Esophagus muscularis mucosa (tissue), 4 donors: ENCODE measurements around the gene SNCA. TPM values are rescaled to one million over a fixed set of nuclear protein-coding genes. Genes with fewer than 3 reads are reported as not detected.

ENCODE experiments used
- DNase-seq: peaks from one replicate; pipeline ENCODE4 v3.0.0-alpha.2; 2017; ENCODE audit errors: extremely low spot score
- H3K27ac ChIP-seq, 4 donors: fragments of 200-600 bp; sonication (generic); replicated peaks in 1 of 4; 1 replicate in 3 of 4; 2 replicates in 1 of 4; pipeline ENCODE4 v1.5.1; 2016 to 2019; ENCODE audit warnings: mild to moderate bottlenecking in 1 of 4
- H3K27me3 ChIP-seq, 4 donors: fragments of 200-600 bp; sonication (generic); one replicate each; pipeline versions ENCODE4 v1.5.1 to v1.6.0; 2016 to 2019
- H3K36me3 ChIP-seq, 4 donors: fragments of 200-600 bp; sonication (generic); one replicate each; pipeline ENCODE4 v1.5.1; 2016 to 2019
- H3K4me1 ChIP-seq, 4 donors: fragments of 200-600 bp; sonication (generic); one replicate each; pipeline ENCODE4 v1.5.1; 2016 to 2019
- H3K4me3 ChIP-seq, 4 donors: fragments of 200-600 bp; sonication (generic); 1 replicate in 2 of 4; 2 replicates in 2 of 4; pipeline ENCODE4 v1.5.1; 2016 to 2019; ENCODE audit warnings: mild to moderate bottlenecking in 4 of 4, moderate library complexity in 1 of 4
- H3K9me3 ChIP-seq, 4 donors: fragments of 200-600 bp; sonication (generic); 1 replicate in 3 of 4; 2 replicates in 1 of 4; pipeline ENCODE4 v1.5.1; 2016 to 2019
- EP300 ChIP-seq: sonication (generic); formaldehyde crosslinking; IDR thresholded peaks from one replicate; pipeline ENCODE4 v1.6.1; 2017; ENCODE audit warnings: antibody characterized with exemption
- POLR2A ChIP-seq: fragments of 450-650 bp; IDR thresholded peaks from one replicate; pipeline ENCODE4 v1.6.1; 2017; ENCODE audit warnings: antibody characterized with exemption, moderate library complexity, mild to moderate bottlenecking, low read depth
- POLR2AphosphoS5 ChIP-seq, 2 donors: sonication (generic); formaldehyde crosslinking; IDR thresholded peaks; one replicate each; pipeline ENCODE4 v1.6.1; 2017; ENCODE audit warnings: antibody characterized with exemption in 2 of 2
- WGBS: methylation state at CpG from one replicate; pipeline ENCODE4 v1.1.5; 2018; 5-methylcytosine and 5-hydroxymethylcytosine counted together
- intact Hi-C: fragments of 100-400 bp; cut with DNase I; formaldehyde crosslinking; loops from one replicate; pipeline ENCODE4 v1.15.1; 2023
- total RNA-seq, 4 donors: library from RNA; depleted of rRNA; stranded (reverse); fragments of >200 nt; gene quantifications; one replicate each; pipeline versions ENCODE4 v1.1.0 to v1.2.1, GENCODE V29; 2016
- TF ChIP-seq, protein P1 (sequence below), 3 experiments: fragments of 200-600 bp in 2 of 3; fragments of 450-650 bp in 1 of 3; sonication (generic) in 2 of 3; IDR thresholded peaks; one replicate each; pipeline ENCODE4 v1.5.1; 2017 to 2019; ENCODE audit warnings: antibody characterized with exemption in 3 of 3, mild to moderate bottlenecking in 2 of 3, moderate library complexity in 1 of 3

Gene SNCA
- total RNA-seq, 4 donors from 2014 or later, result 12.9 to 19.7 (median 17.6) TPM

GRCh38 chr4:89765966-89766365, 71.0 kb downstream of the SNCA start:
- no peak for DNase-seq
- intact Hi-C loops, result no loop called here
- Histone ChIP-seq H3K4me1 (peaks cover 12 to 20% (median 15%) of the 10 kb centered on the region in 4 donors), H3K27ac (peak overlapping the region; percentile 22 to 49 (median 44)), H3K27me3 (no peaks in the 10 kb centered on the region), H3K36me3 (no peaks in the 10 kb centered on the region), H3K9me3 (no peaks in the 10 kb centered on the region), H3K4me3 (no peak overlapping the region)
- WGBS, result 25% methylated on average over 2 of the region's 2 CpGs
- TF ChIP-seq EP300, result no peak
- TF ChIP-seq, protein P1, sequence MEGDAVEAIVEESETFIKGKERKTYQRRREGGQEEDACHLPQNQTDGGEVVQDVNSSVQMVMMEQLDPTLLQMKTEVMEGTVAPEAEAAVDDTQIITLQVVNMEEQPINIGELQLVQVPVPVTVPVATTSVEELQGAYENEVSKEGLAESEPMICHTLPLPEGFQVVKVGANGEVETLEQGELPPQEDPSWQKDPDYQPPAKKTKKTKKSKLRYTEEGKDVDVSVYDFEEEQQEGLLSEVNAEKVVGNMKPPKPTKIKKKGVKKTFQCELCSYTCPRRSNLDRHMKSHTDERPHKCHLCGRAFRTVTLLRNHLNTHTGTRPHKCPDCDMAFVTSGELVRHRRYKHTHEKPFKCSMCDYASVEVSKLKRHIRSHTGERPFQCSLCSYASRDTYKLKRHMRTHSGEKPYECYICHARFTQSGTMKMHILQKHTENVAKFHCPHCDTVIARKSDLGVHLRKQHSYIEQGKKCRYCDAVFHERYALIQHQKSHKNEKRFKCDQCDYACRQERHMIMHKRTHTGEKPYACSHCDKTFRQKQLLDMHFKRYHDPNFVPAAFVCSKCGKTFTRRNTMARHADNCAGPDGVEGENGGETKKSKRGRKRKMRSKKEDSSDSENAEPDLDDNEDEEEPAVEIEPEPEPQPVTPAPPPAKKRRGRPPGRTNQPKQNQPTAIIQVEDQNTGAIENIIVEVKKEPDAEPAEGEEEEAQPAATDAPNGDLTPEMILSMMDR (IDR thresholded peaks at IDR 0.05), result no peak
- TF ChIP-seq POLR2AphosphoS5 (IDR thresholded peaks at IDR 0.05), result no peak
- no peak for TF ChIP-seq POLR2A

DNA sequence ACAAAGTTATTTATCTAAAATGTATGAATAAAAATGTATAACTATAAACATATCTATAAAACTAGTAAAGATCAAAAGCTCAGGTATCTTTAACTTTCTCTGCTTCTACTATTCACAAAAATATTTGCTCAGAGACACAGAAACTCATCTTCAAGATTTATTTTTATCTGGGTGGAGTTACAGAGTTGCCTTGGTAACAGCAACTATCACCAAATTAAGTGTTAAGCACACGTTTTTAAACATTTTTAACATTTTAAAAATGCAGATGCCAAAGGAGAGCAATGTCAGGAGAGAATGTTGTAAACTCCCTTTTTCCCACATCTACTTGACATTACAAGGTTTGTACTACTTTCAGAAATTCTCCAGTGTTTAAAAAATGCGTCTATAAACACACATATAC, 71.4 kb downstream of the SNCA start:
- intact Hi-C loops, result no loop called here
- Histone ChIP-seq H3K27me3 (no peaks in the 10 kb centered on the region), H3K9me3 (no peaks in the 10 kb centered on the region), H3K27ac (peak overlapping the region; percentile 22 to 49 (median 44)), H3K4me3 (no peak overlapping the region), H3K4me1 (peaks cover 12 to 20% (median 15%) of the 10 kb centered on the region in 4 donors), H3K36me3 (no peaks in the 10 kb centered on the region)
- no peak for TF ChIP-seq EP300
- TF ChIP-seq POLR2A, result no peak
- TF ChIP-seq POLR2AphosphoS5 (IDR thresholded peaks at IDR 0.05), result no peak
- TF ChIP-seq, protein P1 (IDR thresholded peaks at IDR 0.05), result no peak
- 16% methylated on average over 2 of the region's 2 CpGs for WGBS
- DNase-seq, result no peak

GRCh38 chr4:89762311-89762710, 74.7 kb downstream of the SNCA start:
- H3K9me3 ChIP-seq, result no peaks in the 10 kb centered on the region
- no peaks in the 10 kb centered on the region for H3K36me3 ChIP-seq
- TF ChIP-seq, protein P1 (IDR thresholded peaks at IDR 0.05), result no peak
- TF ChIP-seq POLR2A (no peak), EP300 (no peak), POLR2AphosphoS5 (IDR thresholded peaks at IDR 0.05) (no peak)
- H3K4me3 ChIP-seq, result no peak overlapping the region
- DNase-seq, result no peak
- no peak overlapping the region for H3K27ac ChIP-seq
- H3K27me3 ChIP-seq, result no peaks in the 10 kb centered on the region
- intact Hi-C loops, result no loop called here
- whole genome bisulfite sequencing, result 88% methylated on average over 3 of the region's 3 CpGs
- peaks cover 12 to 33% (median 19%) of the 10 kb centered on the region in 4 donors for H3K4me1 ChIP-seq

GRCh38 chr4:89759426-89759825, 77.5 kb downstream of the SNCA start:
- Histone ChIP-seq H3K27ac (no peak overlapping the region), H3K4me1 (peaks cover 4 to 35% (median 18%) of the 10 kb centered on the region in 4 donors), H3K36me3 (no peaks in the 10 kb centered on the region), H3K27me3 (no peaks in the 10 kb centered on the region), H3K9me3 (no peaks in the 10 kb centered on the region), H3K4me3 (no peak overlapping the region)
- WGBS, result 90% methylated on average over 2 of the region's 2 CpGs
- TF ChIP-seq EP300 (no peak), POLR2A (no peak), POLR2AphosphoS5 (IDR thresholded peaks at IDR 0.05) (no peak)
- TF ChIP-seq, protein P1 (IDR thresholded peaks at IDR 0.05), result no peak
- intact Hi-C loops, result no loop called here
- no peak for DNase-seq

DNA sequence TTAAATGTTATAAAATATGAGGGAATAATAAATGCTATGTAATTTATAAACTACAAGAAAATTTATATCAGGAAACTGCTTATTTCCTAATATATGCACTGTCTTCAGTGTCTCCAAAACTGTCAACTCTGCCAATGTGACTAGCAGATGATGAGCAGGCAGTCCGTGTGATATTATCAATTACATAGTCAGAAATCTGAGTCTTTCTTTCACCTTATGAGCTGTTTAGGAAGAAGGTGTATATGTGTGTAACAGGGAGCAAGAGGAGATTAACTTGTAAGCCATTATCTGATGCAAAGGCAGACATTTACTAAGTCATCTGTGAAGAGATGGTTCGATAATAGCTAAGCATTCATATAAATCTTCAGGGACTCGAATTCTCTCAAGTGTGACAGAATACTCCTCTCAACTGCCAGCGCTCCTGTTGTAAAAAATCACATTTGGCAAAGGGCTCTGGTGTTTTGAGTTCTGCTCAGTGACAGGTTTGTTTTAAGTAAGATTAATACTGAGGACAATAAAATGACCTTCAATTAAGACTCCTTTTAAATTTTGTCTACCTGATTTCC, 79.7 kb downstream of the SNCA start:
- no peak for DNase-seq
- TF ChIP-seq POLR2AphosphoS5 (IDR thresholded peaks at IDR 0.05) (no peak), EP300 (no peak), POLR2A (no peak)
- TF ChIP-seq, protein P1 (IDR thresholded peaks at IDR 0.05), result no peak
- Histone ChIP-seq H3K36me3 (no peaks in the 10 kb centered on the region), H3K27ac (no peak overlapping the region), H3K4me1 (peaks cover 11 to 50% (median 35%) of the 10 kb centered on the region in 4 donors), H3K9me3 (no peaks in the 10 kb centered on the region), H3K4me3 (no peak overlapping the region), H3K27me3 (no peaks in the 10 kb centered on the region)
- intact Hi-C loops, result no loop called here
- WGBS, result 49% methylated on average over 4 of the region's 4 CpGs
